OCI-LY3 (cell line): Measurements from ENCODE around the gene HS2ST1.
"Not testable (repeated sequence)": the region's sequence is repeated elsewhere in the genome, so short reads cannot be mapped to it uniquely, and the experiment has no call there.

Source experiments
- H2AFZ ChIP-seq: fragments of 200-600, 300-600 bp; shearing (Covaris generic); 2 replicates; pipeline ENCODE4 v1.6.0; 2014; ENCODE audit warnings: antibody characterized with exemption, low read depth, low read length
- H3K27ac ChIP-seq: fragments of 200-600, 300-600 bp; sonication (generic); 2 replicates; pipeline ENCODE4 v1.5.1; 2014; ENCODE audit warnings: mild to moderate bottlenecking, low read length, moderate library complexity, mixed read lengths
- H3K27me3 ChIP-seq: fragments of 200-600, 300-600 bp; sonication (generic); 2 replicates; pipeline ENCODE4 v1.6.1; 2014; ENCODE audit warnings: low read depth, low read length, mixed read lengths
- H3K36me3 ChIP-seq: fragments of 200-600, 300-600 bp; sonication (generic); replicated peaks from 2 replicates; pipeline ENCODE3; 2014; ENCODE audit warnings: low read depth, low read length, mixed read lengths
- H3K4me1 ChIP-seq: fragments of 300-600, 200-600 bp; sonication (generic); 2 replicates; pipeline ENCODE4 v1.6.1; 2014; ENCODE audit warnings: low read length, mixed read lengths
- H3K4me2 ChIP-seq: fragments of 200-600, 300-600 bp; sonication (generic); 2 replicates; pipeline ENCODE4 v1.6.1; 2014; ENCODE audit warnings: low read length, mixed read lengths
- H3K4me3 ChIP-seq: fragments of 300-600, 200-600 bp; sonication (generic); 2 replicates; pipeline ENCODE4 v1.5.1; 2014; ENCODE audit warnings: antibody characterized with exemption, mild to moderate bottlenecking, low read length, moderate library complexity
- H3K79me2 ChIP-seq: fragments of 300-600, 200-600 bp; shearing (Covaris generic); 2 replicates; pipeline ENCODE4 v1.6.1; 2014; ENCODE audit warnings: mild to moderate bottlenecking, low read length, mixed read lengths
- H3K9ac ChIP-seq: fragments of 300-600, 200-600 bp; shearing (Covaris generic); 2 replicates; pipeline ENCODE4 v1.6.0; 2014; ENCODE audit warnings: mild to moderate bottlenecking, low read length, moderate library complexity
- H3K9me3 ChIP-seq: fragments of 200-600, 300-600 bp; shearing (Covaris generic); 2 replicates; pipeline ENCODE4 v1.6.1; 2014; ENCODE audit warnings: low read length, mixed read lengths; ENCODE audit not compliant: insufficient read depth
- H4K20me1 ChIP-seq: fragments of 200-600, 300-600 bp; sonication (generic); 2 replicates; pipeline ENCODE4 v1.6.1; 2016; ENCODE audit warnings: low read length, mixed read lengths; ENCODE audit not compliant: insufficient read depth
- CTCF ChIP-seq: fragments of 200-600, 300-600 bp; sonication (generic); IDR thresholded peaks from 2 replicates; pipeline ENCODE4 v1.5.1; 2014; ENCODE audit warnings: antibody characterized with exemption, low read length, low read depth
- EZH2phosphoT487 ChIP-seq: fragments of 200-600 bp; shearing (Covaris generic); IDR thresholded peaks from 2 replicates; pipeline ENCODE4 v1.6.1; 2018; ENCODE audit warnings: antibody characterized with exemption, mixed run types, low read depth

HS2ST1 gene

GRCh38 chr1:87062687-87063086, 148.3 kb downstream of the HS2ST1 start:
- no peaks in the 10 kb centered on the region for H4K20me1 ChIP-seq
- H3K79me2 ChIP-seq = peaks cover 75% of the 10 kb centered on the region
- no peak overlapping the region for H3K4me3 ChIP-seq
- H2AFZ ChIP-seq = no peak overlapping the region
- no peak overlapping the region for H3K9ac ChIP-seq
- H3K9me3 ChIP-seq = peaks cover 11% of the 10 kb centered on the region; the same call in 1 of the 2 replicates
- no peak overlapping the region for H3K27ac ChIP-seq
- H3K4me1 ChIP-seq = peaks cover 60% of the 10 kb centered on the region
- no peaks in the 10 kb centered on the region for H3K27me3 ChIP-seq
- H3K36me3 ChIP-seq = peaks cover 16% of the 10 kb centered on the region
- H3K4me2 ChIP-seq = no peak overlapping the region
- TF ChIP-seq CTCF (no peak), EZH2phosphoT487 (no peak)

- Histone ChIP-seq H3K27me3 (no peaks in the 10 kb centered on the region), H3K4me1 (peaks cover 44% of the 10 kb centered on the region), H3K4me2 (no peak overlapping the region), H3K9ac (no peak overlapping the region), H4K20me1 (no peaks in the 10 kb centered on the region), H3K36me3 (peaks cover 16% of the 10 kb centered on the region), H3K27ac (no peak overlapping the region), H3K79me2 (peaks cover 76% of the 10 kb centered on the region), H2AFZ (no peak overlapping the region), H3K9me3 (peaks cover 11% of the 10 kb centered on the region; the same call in 1 of the 2 replicates), H3K4me3 (no peak overlapping the region)
- TF ChIP-seq EZH2phosphoT487 = no peak
Observed at GRCh38 chr1:87064309-87064708, 149.9 kb downstream of the HS2ST1 start.

GRCh38 chr1:87064986-87065385, 150.6 kb downstream of the HS2ST1 start:
- Histone ChIP-seq H3K27me3 (no peaks in the 10 kb centered on the region), H3K4me2 (0 out of 2 replicates have a peak overlapping the region, but pooled peaks have one; percentile 8), H3K9ac (no peak overlapping the region), H3K79me2 (peaks cover 71% of the 10 kb centered on the region), H2AFZ (no peak overlapping the region), H3K4me1 (peaks cover 38% of the 10 kb centered on the region), H3K9me3 (peaks cover 11% of the 10 kb centered on the region; the same call in 1 of the 2 replicates), H4K20me1 (no peaks in the 10 kb centered on the region), H3K27ac (no peak overlapping the region), H3K36me3 (peaks cover 16% of the 10 kb centered on the region), H3K4me3 (no peak overlapping the region)
- TF ChIP-seq EZH2phosphoT487 (no peak), CTCF (no peak)

- H3K36me3 ChIP-seq = peaks cover 14% of the 10 kb centered on the region
- not testable (repeated sequence) for H3K27me3 ChIP-seq, H3K9ac ChIP-seq, H3K27ac ChIP-seq, H3K4me3 ChIP-seq, H2AFZ ChIP-seq, H4K20me1 ChIP-seq, H3K4me2 ChIP-seq
- peaks cover 65% of the 10 kb centered on the region for H3K79me2 ChIP-seq
- H3K4me1 ChIP-seq = peaks cover 25% of the 10 kb centered on the region
- peaks cover 11% of the 10 kb centered on the region; the same call in 1 of the 2 replicates for H3K9me3 ChIP-seq
Observed at GRCh38 chr1:87066708-87067107, 152.3 kb downstream of the HS2ST1 start.

- no peak for TF ChIP-seq CTCF
- TF ChIP-seq EZH2phosphoT487 = no peak
- no peak overlapping the region for H3K27ac ChIP-seq
Observed at GRCh38 chr1:87072411-87072810, 158.0 kb downstream of the HS2ST1 start.

More at GRCh38 chr1:87072411-87072810, 158.0 kb downstream of the HS2ST1 start:
- peaks cover 6% of the 10 kb centered on the region for H3K36me3 ChIP-seq
- H3K4me1 ChIP-seq = no peaks in the 10 kb centered on the region
- H3K79me2 ChIP-seq = peaks cover 22% of the 10 kb centered on the region
- no peaks in the 10 kb centered on the region for H3K9me3 ChIP-seq
- no peak overlapping the region for H3K4me2 ChIP-seq
- H3K27me3 ChIP-seq = no peaks in the 10 kb centered on the region
- H2AFZ ChIP-seq = no peak overlapping the region
- H3K9ac ChIP-seq = no peak overlapping the region
- H4K20me1 ChIP-seq = no peaks in the 10 kb centered on the region
- H3K4me3 ChIP-seq = no peak overlapping the region
